Measurements from ENCODE around the gene FCRL3. TPM values are rescaled to one million over a fixed set of nuclear protein-coding genes. Genes with fewer than 3 reads are reported as not detected.

FCRL3 gene
- total and polyA plus RNA-seq, 12 donors: 0.03 to 0.46 (median 0.08) TPM; not detected in 5

DNA sequence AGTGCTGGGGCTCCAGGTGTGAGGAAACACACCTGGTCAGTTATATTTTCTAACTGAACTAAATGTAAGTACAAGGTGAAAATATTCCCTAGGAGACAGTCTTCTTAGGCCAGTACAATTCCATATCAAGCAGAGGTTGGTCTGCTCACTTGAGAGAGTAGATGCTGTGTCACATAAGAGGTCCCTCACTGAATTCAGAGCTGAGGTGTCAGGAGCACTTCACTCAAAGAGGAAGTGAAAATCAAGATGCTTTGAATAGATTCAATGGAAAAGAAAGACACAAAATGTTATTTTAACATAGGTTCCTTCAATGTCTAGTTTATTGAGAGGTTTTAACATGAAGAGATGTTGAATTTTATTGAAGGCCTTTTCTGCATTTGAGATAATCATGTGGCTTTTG lies 4.3 kb upstream of the FCRL3 start:
- intact Hi-C loops (cut with DNase I): no loop called here
- H3K27ac ChIP-seq: no peak overlapping the region
- H3K9me3 ChIP-seq (replicated peaks in 1 of 3): no peaks in the 10 kb centered on the region
- H3K4me3 ChIP-seq: no peak overlapping the region
- no peak for DNase-seq
- no peaks in the 10 kb centered on the region for H3K4me1 ChIP-seq (replicated peaks in 1 of 2)
- H3K27me3 ChIP-seq: peaks cover 9% of the 10 kb centered on the region
- TF ChIP-seq POLR2A (IDR thresholded peaks at IDR 0.05): no peak
- TF ChIP-seq, protein P1, sequence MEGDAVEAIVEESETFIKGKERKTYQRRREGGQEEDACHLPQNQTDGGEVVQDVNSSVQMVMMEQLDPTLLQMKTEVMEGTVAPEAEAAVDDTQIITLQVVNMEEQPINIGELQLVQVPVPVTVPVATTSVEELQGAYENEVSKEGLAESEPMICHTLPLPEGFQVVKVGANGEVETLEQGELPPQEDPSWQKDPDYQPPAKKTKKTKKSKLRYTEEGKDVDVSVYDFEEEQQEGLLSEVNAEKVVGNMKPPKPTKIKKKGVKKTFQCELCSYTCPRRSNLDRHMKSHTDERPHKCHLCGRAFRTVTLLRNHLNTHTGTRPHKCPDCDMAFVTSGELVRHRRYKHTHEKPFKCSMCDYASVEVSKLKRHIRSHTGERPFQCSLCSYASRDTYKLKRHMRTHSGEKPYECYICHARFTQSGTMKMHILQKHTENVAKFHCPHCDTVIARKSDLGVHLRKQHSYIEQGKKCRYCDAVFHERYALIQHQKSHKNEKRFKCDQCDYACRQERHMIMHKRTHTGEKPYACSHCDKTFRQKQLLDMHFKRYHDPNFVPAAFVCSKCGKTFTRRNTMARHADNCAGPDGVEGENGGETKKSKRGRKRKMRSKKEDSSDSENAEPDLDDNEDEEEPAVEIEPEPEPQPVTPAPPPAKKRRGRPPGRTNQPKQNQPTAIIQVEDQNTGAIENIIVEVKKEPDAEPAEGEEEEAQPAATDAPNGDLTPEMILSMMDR (IDR thresholded peaks at IDR 0.05): no peak
- H3K36me3 ChIP-seq (replicated peaks in 1 of 2): no peaks in the 10 kb centered on the region

DNA sequence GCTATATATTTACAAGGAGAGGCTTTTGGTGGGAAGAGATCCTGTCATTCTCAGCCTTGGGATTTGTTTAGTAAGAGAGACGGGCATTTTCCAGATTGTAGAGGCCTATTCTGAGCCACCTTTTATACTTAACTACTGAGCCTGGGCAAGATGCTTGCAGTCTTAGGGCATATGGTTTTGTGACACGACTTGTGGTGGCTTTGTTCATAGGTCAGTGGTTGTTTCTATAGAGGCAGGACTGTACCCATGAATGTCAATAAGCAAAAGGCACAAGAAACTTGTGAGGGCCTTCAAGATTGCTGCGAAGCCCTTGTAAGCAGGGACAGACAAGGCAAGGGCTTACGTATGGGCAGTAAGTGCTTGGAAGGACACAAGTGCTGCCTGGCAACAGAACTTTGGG lies 3.4 kb upstream of the FCRL3 start:
- no peaks in the 10 kb centered on the region for H3K4me1 ChIP-seq (replicated peaks in 1 of 2)
- H3K27ac ChIP-seq: no peak overlapping the region
- peaks cover 9% of the 10 kb centered on the region for H3K27me3 ChIP-seq
- TF ChIP-seq, protein P1 (IDR thresholded peaks at IDR 0.05): no peak
- no peak for TF ChIP-seq POLR2A (IDR thresholded peaks at IDR 0.05)
- no peaks in the 10 kb centered on the region for H3K36me3 ChIP-seq (replicated peaks in 1 of 2)
- H3K9me3 ChIP-seq (replicated peaks in 1 of 3): no peaks in the 10 kb centered on the region
- intact Hi-C loops (cut with DNase I): no loop called here
- H3K4me3 ChIP-seq: no peak overlapping the region
- no peak for DNase-seq
- WGBS, 4 donors: 69 to 82% (median 74%) methylated on average over 4 of the region's 4 CpGs

DNA sequence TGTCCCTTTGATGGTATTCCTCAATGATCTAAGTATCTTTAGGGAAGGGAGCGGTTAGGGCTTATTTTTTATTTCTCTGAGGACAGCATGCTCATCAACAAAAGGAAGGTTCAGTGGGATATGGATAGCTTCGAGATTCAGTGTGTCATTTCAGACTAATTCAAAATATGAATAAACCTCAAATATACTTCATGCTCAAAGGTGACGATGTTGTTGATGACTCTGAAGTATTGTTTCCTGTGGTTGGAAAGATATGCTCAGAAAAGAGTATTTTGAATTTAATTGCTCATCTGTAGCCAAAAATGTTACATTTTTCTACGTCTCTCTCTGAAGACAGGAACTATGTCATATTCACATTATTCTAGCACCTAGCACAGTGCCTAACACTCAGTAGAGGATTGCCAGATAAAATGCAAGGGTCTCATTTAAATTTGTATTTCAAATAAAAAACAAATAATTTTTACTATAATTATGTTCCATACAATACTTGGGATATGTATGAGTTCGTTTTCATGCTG lies 1.8 kb upstream of the FCRL3 start:
- no peak for DNase-seq

DNA sequence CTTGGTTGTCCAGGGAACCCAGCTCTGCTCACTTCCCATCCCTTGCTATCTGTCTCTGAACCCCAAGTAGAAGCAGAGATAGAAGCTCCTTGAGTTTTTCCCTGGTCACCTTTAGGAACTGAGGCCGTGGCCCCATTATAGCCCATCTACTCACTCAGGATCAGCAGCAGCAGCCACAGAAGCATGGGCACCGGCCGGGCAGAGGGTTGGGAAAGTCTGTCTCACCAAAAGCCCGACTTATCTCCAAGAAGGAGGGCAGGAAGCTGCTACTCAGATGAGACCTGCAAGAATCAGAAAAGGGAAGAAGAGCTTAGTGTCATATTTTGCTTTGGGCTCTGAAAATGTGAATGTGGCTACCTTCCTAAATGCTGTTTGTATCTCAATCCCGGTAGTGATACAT lies 264 bp downstream of the FCRL3 start:
- no peak overlapping the region for H3K4me3 ChIP-seq
- no peak for DNase-seq
- no peak for TF ChIP-seq POLR2A (IDR thresholded peaks at IDR 0.05)
- TF ChIP-seq, protein P1 (IDR thresholded peaks at IDR 0.05): no peak
- H3K9me3 ChIP-seq (replicated peaks in 1 of 3): no peaks in the 10 kb centered on the region
- intact Hi-C loops (cut with DNase I): no loop called here
- H3K36me3 ChIP-seq (replicated peaks in 1 of 2): no peaks in the 10 kb centered on the region
- H3K27ac ChIP-seq: no peak overlapping the region
- H3K27me3 ChIP-seq: peaks cover 9% of the 10 kb centered on the region
- H3K4me1 ChIP-seq (replicated peaks in 1 of 2): no peaks in the 10 kb centered on the region
- 53 to 69% (median 58%) methylated on average over 4 to 5 of the region's 5 CpGs for WGBS, 4 donors

More for the DNA sequence above, 1.8 kb upstream of the FCRL3 start:
- Histone ChIP-seq H3K9me3 (replicated peaks in 1 of 3) (no peaks in the 10 kb centered on the region), H3K27ac (no peak overlapping the region), H3K36me3 (replicated peaks in 1 of 2) (no peaks in the 10 kb centered on the region), H3K4me1 (replicated peaks in 1 of 2) (no peaks in the 10 kb centered on the region), H3K27me3 (peaks cover 9% of the 10 kb centered on the region), H3K4me3 (no peak overlapping the region)
- 64 to 75% (median 68%) methylated on average over 5 of the region's 5 CpGs for WGBS, 4 donors
- no peak for TF ChIP-seq POLR2A (IDR thresholded peaks at IDR 0.05)
- TF ChIP-seq, protein P1 (IDR thresholded peaks at IDR 0.05): no peak
- intact Hi-C loops (cut with DNase I): no loop called here
